AG04450 (cell line): ENCODE measurements around the gene NREP. TPM values are rescaled to one million over a fixed set of nuclear protein-coding genes. Genes with fewer than 3 reads are reported as not detected.

Experiments used
- CTCF ChIA-PET: fragments of 300-600, 350-600 bp; formaldehyde crosslinking; extraction: SDS; loops from one replicate; lab custom pipeline; 2022; ENCODE audit warnings: antibody characterized with exemption, inconsistent platforms; lab: Charles Lee
- POLR2A ChIA-PET: fragments of 350-600 bp; formaldehyde crosslinking; extraction: SDS; loops from one replicate; lab custom pipeline; 2021; ENCODE audit warnings: antibody characterized with exemption, inconsistent platforms; lab: Yijun Ruan, JAX
- DNase-seq: peaks from one replicate; pipeline ENCODE4 v3.0.0-alpha.2; 2011; ENCODE audit warnings: low read depth, low spot score
- H3K27ac ChIP-seq: one replicate; pipeline ENCODE4 v1.5.1; 2012; ENCODE audit warnings: low read depth, low read length, control low read depth
- H3K27me3 ChIP-seq: one replicate; pipeline ENCODE4 v1.6.0; 2012; ENCODE audit warnings: low read length; ENCODE audit not compliant: control insufficient read depth, insufficient read depth
- H3K4me3 ChIP-seq: 2 replicates; pipeline ENCODE4 v1.5.1; 2011; ENCODE audit warnings: mild to moderate bottlenecking, low read depth, low read length, control low read depth
- H3K9me3 ChIP-seq: 2 replicates; pipeline ENCODE4 v1.5.1; 2012; ENCODE audit warnings: low read length; ENCODE audit not compliant: control insufficient read depth, insufficient read depth
- CTCF ChIP-seq: IDR thresholded peaks from 2 replicates; pipeline ENCODE4 v1.5.1; 2011; ENCODE audit warnings: low read depth, low read length, control low read depth, inconsistent platforms
- polyA plus RNA-seq: library from polyadenylated mRNA; depleted of rRNA; stranded (reverse); fragments of >200 nt; gene quantifications from 2 replicates; pipeline ENCODE4 v1.2.3, GENCODE V29; 2011

Gene NREP
- polyA plus RNA-seq, 1 experiment = 329 TPM

- Histone ChIP-seq H3K4me3 (no peak overlapping the region), H3K27me3 (no peaks in the 10 kb centered on the region), H3K9me3 (no peaks in the 10 kb centered on the region), H3K27ac (no peak overlapping the region)
- no peak for TF ChIP-seq CTCF
- no peak for DNase-seq
- ChIA-PET CTCF (interaction anchor here (0.6 to 1.2 kb wide), 2 partner anchors 104 to 245 kb away, joined by 7 to 8 read pairs; no protein-coding TSS in a partner anchor), POLR2A (interaction anchor here (0.9 kb wide), 1 partner anchor 369 kb away, joined by 3 read pairs; no protein-coding TSS in a partner anchor)
These were observed 20.2 kb upstream of the NREP start for GRCh38 chr5:111776913-111777781.

GRCh38 chr5:111775224-111775623 is 18.2 kb upstream of the NREP start:
- DNase-seq = no peak
- ChIA-PET POLR2A (interaction anchor here (1.3 kb wide), 1 partner anchor 18 kb away, joined by 4 read pairs; no protein-coding TSS in a partner anchor), CTCF (no interaction called here)
- H3K4me3 ChIP-seq = no peak overlapping the region
- no peak overlapping the region for H3K27ac ChIP-seq
- no peaks in the 10 kb centered on the region for H3K9me3 ChIP-seq
- TF ChIP-seq CTCF = no peak
- no peaks in the 10 kb centered on the region for H3K27me3 ChIP-seq

- Histone ChIP-seq H3K4me3 (no peak overlapping the region), H3K27me3 (no peaks in the 10 kb centered on the region), H3K9me3 (no peaks in the 10 kb centered on the region), H3K27ac (no peak overlapping the region)
- ChIA-PET POLR2A (interaction anchor here (1.3 kb wide), 1 partner anchor 17 kb away, joined by 4 read pairs; no protein-coding TSS in a partner anchor), CTCF (no interaction called here)
- DNase-seq = no peak
- TF ChIP-seq CTCF = no peak
These were observed 17.5 kb upstream of the NREP start for GRCh38 chr5:111774525-111774924.

- ChIA-PET POLR2A (no interaction called here), CTCF (no interaction called here)
These were observed 15.6 kb upstream of the NREP start for GRCh38 chr5:111772456-111773122.

More at GRCh38 chr5:111772456-111773122, 15.6 kb upstream of the NREP start:
- Histone ChIP-seq H3K9me3 (no peaks in the 10 kb centered on the region), H3K4me3 (no peak overlapping the region), H3K27ac (no peak overlapping the region), H3K27me3 (no peaks in the 10 kb centered on the region)
- no peak for TF ChIP-seq CTCF
- DNase-seq = no peak
